AG04449 (cell line): ENCODE measurements around the gene EXD1.

ENCODE experiments used
- CTCF ChIA-PET: fragments of 350-600 bp; formaldehyde crosslinking; extraction: SDS; loops from one replicate; lab custom pipeline; 2021; ENCODE audit warnings: antibody characterized with exemption; lab: Yijun Ruan, JAX
- POLR2A ChIA-PET: fragments of 400-600, 350-600 bp; formaldehyde crosslinking; extraction: SDS; loops from one replicate; lab custom pipeline; 2020; ENCODE audit warnings: antibody characterized with exemption, inconsistent platforms; lab: Yijun Ruan, JAX
- DNase-seq: peaks from one replicate; pipeline ENCODE4 v3.0.0-alpha.2; 2010; ENCODE audit warnings: low read depth, low spot score
- H3K4me3 ChIP-seq: 2 replicates; pipeline ENCODE4 v1.5.1; 2011; ENCODE audit warnings: low read depth, mild to moderate bottlenecking, control low read depth, low read length
- TF ChIP-seq, protein P1 (sequence below): IDR thresholded peaks from one replicate; pipeline ENCODE4 v1.5.1; 2011; ENCODE audit warnings: mild to moderate bottlenecking, moderate library complexity, low read length, control low read depth, inconsistent platforms; ENCODE audit not compliant: insufficient read depth; ENCODE audit errors: missing control alignments

The EXD1 gene

DNA sequence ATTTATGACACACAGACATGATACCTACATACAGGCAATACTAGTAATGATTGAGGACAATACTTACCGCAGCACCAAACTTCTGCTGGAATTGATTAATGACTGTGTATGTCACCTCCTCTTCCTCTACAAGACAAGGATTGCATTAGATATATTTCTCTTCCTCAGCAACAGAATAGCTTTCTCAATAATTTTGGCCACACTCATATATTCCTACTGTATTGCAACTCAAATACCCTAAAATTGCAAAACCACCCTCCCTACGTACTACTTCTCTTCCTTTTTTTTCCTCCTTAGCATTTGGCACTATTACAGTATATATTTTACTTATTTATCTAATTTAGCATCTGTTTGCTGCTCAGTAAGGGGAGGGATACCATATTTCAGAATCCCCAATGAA, 14.8 kb downstream of the EXD1 start:
- no peak for DNase-seq
- TF ChIP-seq, protein P1, sequence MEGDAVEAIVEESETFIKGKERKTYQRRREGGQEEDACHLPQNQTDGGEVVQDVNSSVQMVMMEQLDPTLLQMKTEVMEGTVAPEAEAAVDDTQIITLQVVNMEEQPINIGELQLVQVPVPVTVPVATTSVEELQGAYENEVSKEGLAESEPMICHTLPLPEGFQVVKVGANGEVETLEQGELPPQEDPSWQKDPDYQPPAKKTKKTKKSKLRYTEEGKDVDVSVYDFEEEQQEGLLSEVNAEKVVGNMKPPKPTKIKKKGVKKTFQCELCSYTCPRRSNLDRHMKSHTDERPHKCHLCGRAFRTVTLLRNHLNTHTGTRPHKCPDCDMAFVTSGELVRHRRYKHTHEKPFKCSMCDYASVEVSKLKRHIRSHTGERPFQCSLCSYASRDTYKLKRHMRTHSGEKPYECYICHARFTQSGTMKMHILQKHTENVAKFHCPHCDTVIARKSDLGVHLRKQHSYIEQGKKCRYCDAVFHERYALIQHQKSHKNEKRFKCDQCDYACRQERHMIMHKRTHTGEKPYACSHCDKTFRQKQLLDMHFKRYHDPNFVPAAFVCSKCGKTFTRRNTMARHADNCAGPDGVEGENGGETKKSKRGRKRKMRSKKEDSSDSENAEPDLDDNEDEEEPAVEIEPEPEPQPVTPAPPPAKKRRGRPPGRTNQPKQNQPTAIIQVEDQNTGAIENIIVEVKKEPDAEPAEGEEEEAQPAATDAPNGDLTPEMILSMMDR = no peak
- CTCF ChIA-PET = interaction anchor here (0.7 to 1.3 kb wide), 2 partner anchors 8 to 358 kb away, joined by 3 to 4 read pairs; no protein-coding TSS in a partner anchor
- POLR2A ChIA-PET = no interaction called here
- no peak overlapping the region for H3K4me3 ChIP-seq

DNA sequence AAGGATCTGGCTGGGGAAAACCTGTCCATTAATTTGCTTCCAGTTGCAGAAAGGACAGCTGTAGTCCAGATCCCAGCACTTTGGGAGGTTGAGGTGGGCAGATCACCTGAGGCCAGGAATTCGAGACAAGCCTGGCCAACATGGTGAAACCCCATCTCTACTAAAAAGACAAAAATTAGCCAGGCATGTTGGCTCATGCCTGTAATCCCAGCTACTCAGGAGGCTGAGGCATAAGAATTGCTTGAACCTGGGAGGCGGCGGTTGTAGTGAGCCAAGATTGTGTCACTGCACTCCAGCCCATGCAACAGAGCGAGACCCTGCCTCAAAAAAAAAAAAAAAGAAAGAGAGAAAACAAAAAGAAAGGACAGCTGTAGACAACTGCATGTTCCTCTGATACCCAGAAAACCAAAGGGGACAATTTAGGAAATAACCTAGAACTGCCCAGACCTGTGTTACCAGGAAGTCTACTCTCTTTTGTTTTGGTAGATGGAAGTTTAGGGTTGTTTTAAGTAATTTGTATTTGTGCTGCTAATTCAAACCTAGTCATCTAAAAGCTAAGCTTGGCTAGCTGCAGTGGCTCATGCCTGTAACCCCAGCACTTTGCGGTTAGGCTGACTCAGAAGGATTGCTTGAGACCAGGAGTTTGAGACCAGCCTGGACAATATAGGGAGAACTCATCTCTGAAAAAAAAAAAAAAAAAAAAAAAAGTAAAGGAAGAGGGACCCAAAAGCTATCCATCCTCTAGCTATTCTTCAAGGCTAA, 22.7 kb downstream of the EXD1 start:
- DNase-seq = no peak
- ChIA-PET POLR2A (no interaction called here), CTCF (interaction anchor here (0.8 to 1.7 kb wide), 4 partner anchors 9 to 45 kb away, joined by 3 to 4 read pairs (median 3); no protein-coding TSS in a partner anchor)
- no peak overlapping the region for H3K4me3 ChIP-seq
- TF ChIP-seq, protein P1 = no peak

DNA sequence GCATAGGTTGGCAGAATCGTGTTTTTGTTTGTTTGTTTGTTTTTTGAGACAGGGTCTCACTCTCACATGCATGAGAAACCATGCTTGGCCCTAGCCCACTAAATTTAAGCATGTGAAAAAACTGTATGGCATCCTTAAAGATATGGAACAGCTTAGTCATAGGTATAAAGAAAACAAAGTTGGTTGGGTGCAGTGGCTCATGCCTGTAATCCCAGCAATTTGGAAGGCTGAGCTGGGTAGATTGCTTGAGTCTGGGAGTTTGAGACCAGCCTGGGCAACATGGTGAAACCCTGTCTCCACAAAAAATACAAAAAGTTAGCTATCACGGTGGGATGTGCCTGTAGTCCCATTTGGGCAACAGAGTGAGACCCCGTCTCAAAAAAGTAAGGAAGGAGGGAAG, 25.2 kb downstream of the EXD1 start:
- CTCF ChIA-PET = interaction anchor here (1.2 to 1.3 kb wide), 2 partner anchors 25 to 310 kb away, joined by 3 to 4 read pairs; partner anchors contain the start of gene EXD1
- TF ChIP-seq, protein P1 = no peak
- POLR2A ChIA-PET = no interaction called here
- no peak overlapping the region for H3K4me3 ChIP-seq
- DNase-seq = no peak

DNA sequence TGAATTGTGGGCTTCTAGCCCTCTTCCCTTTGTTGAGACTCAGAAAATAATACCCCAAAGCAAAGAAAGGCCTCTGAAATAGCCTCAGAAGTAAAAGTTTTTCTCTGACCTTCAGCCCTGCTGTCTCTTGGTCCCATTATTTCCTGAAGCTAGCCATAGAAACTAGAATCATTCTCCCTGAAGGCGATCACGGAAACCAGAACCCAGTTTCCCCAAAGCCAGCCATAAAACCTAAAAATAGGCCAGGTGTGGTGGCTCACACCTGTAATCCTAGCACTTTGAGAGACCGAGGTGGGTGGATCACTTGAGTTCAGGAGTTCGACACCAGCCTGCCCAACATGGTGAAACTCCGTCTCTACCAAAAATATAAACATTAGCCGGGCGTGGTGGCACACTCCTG, 27.2 kb downstream of the EXD1 start:
- TF ChIP-seq, protein P1 = no peak
- H3K4me3 ChIP-seq = no peak overlapping the region
- POLR2A ChIA-PET = interaction anchor here (0.7 kb wide), 1 partner anchor 80 kb away, joined by 4 read pairs; no protein-coding TSS in a partner anchor
- no peak for DNase-seq
- CTCF ChIA-PET = interaction anchor here (1.4 kb wide), 1 partner anchor 18 kb away, joined by 3 read pairs; no protein-coding TSS in a partner anchor

DNA sequence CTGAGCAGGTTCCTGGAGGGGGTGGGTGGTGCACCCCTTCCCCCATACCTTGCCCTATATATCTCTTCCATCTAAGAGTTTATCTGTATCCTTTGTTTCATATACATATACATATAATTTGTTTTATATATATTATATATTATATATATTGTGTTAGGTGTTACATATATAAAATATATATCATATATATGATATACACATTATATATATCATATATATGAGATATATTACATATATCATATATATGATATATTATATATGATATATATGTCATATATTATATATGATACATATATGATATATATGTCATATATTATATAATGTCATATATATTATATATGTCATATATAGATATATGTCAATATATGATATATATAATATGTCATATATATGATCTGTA, 31.1 kb downstream of the EXD1 start:
- no peak for DNase-seq
- POLR2A ChIA-PET = no interaction called here
- TF ChIP-seq, protein P1 = no peak
- CTCF ChIA-PET = interaction anchor here (1.7 kb wide), 1 partner anchor 11 kb away, joined by 3 read pairs; no protein-coding TSS in a partner anchor
- no peak overlapping the region for H3K4me3 ChIP-seq

DNA sequence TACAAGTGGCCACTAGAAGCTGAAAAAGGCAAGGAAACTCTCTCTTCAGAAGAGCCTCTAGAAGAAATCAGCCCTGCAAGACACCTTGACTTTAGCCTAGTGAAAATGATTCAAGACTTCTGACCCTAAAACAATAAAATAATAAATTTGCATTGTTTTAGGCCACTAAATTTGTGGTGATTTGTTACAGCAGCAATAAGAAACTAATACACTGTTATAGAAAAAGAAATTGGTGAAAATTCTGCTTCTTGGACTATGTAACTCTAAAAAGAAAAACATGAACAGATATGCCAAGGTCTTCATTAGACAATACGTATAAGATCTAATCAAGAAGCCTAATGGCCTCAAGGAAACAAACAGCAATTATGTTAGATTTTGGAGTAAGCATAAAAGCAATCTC, 36.1 kb downstream of the EXD1 start:
- TF ChIP-seq, protein P1 = no peak
- ChIA-PET CTCF (interaction anchor here (1.1 to 1.9 kb wide), 3 partner anchors 8 to 290 kb away, joined by 3 to 5 read pairs (median 3); no protein-coding TSS in a partner anchor), POLR2A (no interaction called here)
- H3K4me3 ChIP-seq = no peak overlapping the region
- DNase-seq = no peak
